ENCODE results near the gene PVALEF.

- no peak for TF ChIP-seq POLR2AphosphoS5 (IDR thresholded peaks at IDR 0.05; ENCODE audit: low read depth)
- no peak for TF ChIP-seq CTCF (IDR thresholded peaks at IDR 0.05; ENCODE audit: insufficient read depth, low read length)
- no peak for TF ChIP-seq SPI1 (IDR thresholded peaks at IDR 0.05; ENCODE audit: borderline replicate concordance, low read depth)
Measured at GRCh38 chr17:81230043-81230820, 64.9 kb downstream of the PVALEF start.
